Mesodermal cell (in vitro differentiated cells): ENCODE results near the gene ENOX2.

Experiments used
- H3K27ac ChIP-seq: 2 replicates; pipeline ENCODE4 v1.7.0; 2013; ENCODE audit warnings: mild to moderate bottlenecking, low read depth, low read length, moderate library complexity; ENCODE audit not compliant: severe bottlenecking
- H3K36me3 ChIP-seq: 2 replicates; pipeline ENCODE4 v1.7.1; 2013; ENCODE audit warnings: mild to moderate bottlenecking, low read length, moderate library complexity; ENCODE audit not compliant: control insufficient read depth, insufficient read depth
- H3K4me1 ChIP-seq: one replicate; pipeline ENCODE4 v1.7.1; 2013; ENCODE audit warnings: mild to moderate bottlenecking, low read length; ENCODE audit not compliant: insufficient read depth, control insufficient read depth, poor library complexity, severe bottlenecking
- H3K4me3 ChIP-seq: 2 replicates; pipeline ENCODE4 v1.7.0; 2013; ENCODE audit warnings: low read length, control low read depth, mild to moderate bottlenecking; ENCODE audit not compliant: insufficient read depth, poor library complexity, severe bottlenecking; ENCODE audit errors: extremely low read depth
- H3K9me3 ChIP-seq: 2 replicates; pipeline ENCODE4 v1.7.1; 2013; ENCODE audit warnings: mild to moderate bottlenecking, low read length, moderate library complexity; ENCODE audit not compliant: control insufficient read depth
- WGBS, 2 experiments: methylation state at CpG; one replicate each; pipeline ENCODE4 v1.1.5; 2013; ENCODE audit warnings: missing lambda C conversion rate in 2 of 2; ENCODE audit not compliant: insufficient coverage in 2 of 2; 5-methylcytosine and 5-hydroxymethylcytosine counted together

ENOX2 gene

GRCh38 chrX:130702867-130703707 is 199.9 kb downstream of the ENOX2 start:
- peaks cover 5% of the 10 kb centered on the region for H3K4me1 ChIP-seq
- H3K27ac ChIP-seq = no peak overlapping the region
- no peaks in the 10 kb centered on the region for H3K9me3 ChIP-seq
- H3K4me3 ChIP-seq = no peak overlapping the region
- WGBS, 2 experiments = 100% methylated on average over 2 to 3 of the region's 6 CpGs
- H3K36me3 ChIP-seq = no peaks in the 10 kb centered on the region

GRCh38 chrX:130700629-130701028 is 202.4 kb downstream of the ENOX2 start:
- H3K36me3 ChIP-seq = no peaks in the 10 kb centered on the region
- H3K9me3 ChIP-seq = no peaks in the 10 kb centered on the region
- H3K4me1 ChIP-seq = peaks cover 5% of the 10 kb centered on the region
- H3K4me3 ChIP-seq = no peak overlapping the region
- no peak overlapping the region for H3K27ac ChIP-seq

GRCh38 chrX:130699618-130700017 is 203.4 kb downstream of the ENOX2 start:
- WGBS, 2 experiments = 100% methylated on average over 1 of the region's 3 CpGs; no CpG with 5 or more reads in 1 of the 2 experiments
- H3K36me3 ChIP-seq = no peaks in the 10 kb centered on the region
- H3K4me1 ChIP-seq = peaks cover 5% of the 10 kb centered on the region
- no peak overlapping the region for H3K27ac ChIP-seq
- H3K4me3 ChIP-seq = no peak overlapping the region
- no peaks in the 10 kb centered on the region for H3K9me3 ChIP-seq

- no peak overlapping the region for H3K27ac ChIP-seq
- H3K4me3 ChIP-seq = no peak overlapping the region
- H3K4me1 ChIP-seq = no peaks in the 10 kb centered on the region
- no peaks in the 10 kb centered on the region for H3K36me3 ChIP-seq
- WGBS, 2 experiments = 100% methylated on average over 1 of the region's 1 CpG; no CpG with 5 or more reads in 1 of the 2 experiments
- no peaks in the 10 kb centered on the region for H3K9me3 ChIP-seq
Measured at GRCh38 chrX:130696542-130696941, 206.5 kb downstream of the ENOX2 start.

- no CpG with 5 or more reads among the region's 1 CpG for WGBS, 2 experiments
Measured at GRCh38 chrX:130695931-130696330, 207.1 kb downstream of the ENOX2 start.

GRCh38 chrX:130694983-130695382 is 208.0 kb downstream of the ENOX2 start:
- WGBS, 2 experiments = no CpG with 5 or more reads among the region's 2 CpGs
- Histone ChIP-seq H3K36me3 (no peaks in the 10 kb centered on the region), H3K9me3 (no peaks in the 10 kb centered on the region), H3K4me1 (no peaks in the 10 kb centered on the region), H3K27ac (no peak overlapping the region), H3K4me3 (no peak overlapping the region)

More at GRCh38 chrX:130695931-130696330, 207.1 kb downstream of the ENOX2 start:
- H3K4me1 ChIP-seq = no peaks in the 10 kb centered on the region
- H3K9me3 ChIP-seq = no peaks in the 10 kb centered on the region
- no peaks in the 10 kb centered on the region for H3K36me3 ChIP-seq
- H3K27ac ChIP-seq = no peak overlapping the region
- no peak overlapping the region for H3K4me3 ChIP-seq

- H3K4me3 ChIP-seq = no peak overlapping the region
- no peaks in the 10 kb centered on the region for H3K4me1 ChIP-seq
- H3K27ac ChIP-seq = no peak overlapping the region
- no peaks in the 10 kb centered on the region for H3K9me3 ChIP-seq
- peaks cover 3% of the 10 kb centered on the region for H3K36me3 ChIP-seq
- WGBS, 2 experiments = no CpG with 5 or more reads among the region's 3 CpGs
Measured at GRCh38 chrX:130691576-130691975, 211.4 kb downstream of the ENOX2 start.

- 100% methylated on average over 1 of the region's 5 CpGs; no CpG with 5 or more reads in 1 of the 2 experiments for WGBS, 2 experiments
- no peaks in the 10 kb centered on the region for H3K9me3 ChIP-seq
Measured at GRCh38 chrX:130688360-130688759, 214.6 kb downstream of the ENOX2 start.

GRCh38 chrX:130682990-130683389 is 220.0 kb downstream of the ENOX2 start:
- 67 to 100% methylated on average over 1 of the region's 2 CpGs for WGBS, 2 experiments
- Histone ChIP-seq H3K4me1 (peaks cover 14% of the 10 kb centered on the region), H3K4me3 (no peak overlapping the region), H3K36me3 (no peaks in the 10 kb centered on the region), H3K9me3 (no peaks in the 10 kb centered on the region), H3K27ac (peak overlapping the region; percentile 86)

More at GRCh38 chrX:130688360-130688759, 214.6 kb downstream of the ENOX2 start:
- Histone ChIP-seq H3K4me3 (no peak overlapping the region), H3K4me1 (peaks cover 1% of the 10 kb centered on the region), H3K27ac (no peak overlapping the region), H3K36me3 (peaks cover 3% of the 10 kb centered on the region)

GRCh38 chrX:130680164-130681035 is 222.6 kb downstream of the ENOX2 start:
- H3K27ac ChIP-seq = no peak overlapping the region
- WGBS, 2 experiments = no CpG with 5 or more reads among the region's 2 CpGs
- H3K4me1 ChIP-seq = peaks cover 14% of the 10 kb centered on the region
- no peak overlapping the region for H3K4me3 ChIP-seq
- H3K36me3 ChIP-seq = no peaks in the 10 kb centered on the region
- no peaks in the 10 kb centered on the region for H3K9me3 ChIP-seq
